Suprapubic skin (tissue), 3 donors: ENCODE results near the gene CCDC27.

ENCODE experiments used
- CTCF ChIP-seq, 2 donors: fragments of 200-600 bp in 1 of 2; fragments of 450-650 bp in 1 of 2; sonication (generic) in 1 of 2; IDR thresholded peaks; one replicate each; pipeline ENCODE4 v1.5.1; 2016 to 2019; ENCODE audit warnings: antibody characterized with exemption in 2 of 2, mild to moderate bottlenecking in 1 of 2, moderate library complexity in 1 of 2
- EP300 ChIP-seq: sonication (generic); formaldehyde crosslinking; IDR thresholded peaks from one replicate; pipeline ENCODE4 v1.6.1; 2017; ENCODE audit warnings: antibody characterized with exemption
- POLR2A ChIP-seq, 2 donors: fragments of 450-650 bp; IDR thresholded peaks; one replicate each; pipeline ENCODE4 v1.6.1; 2017; ENCODE audit warnings: antibody characterized with exemption in 2 of 2, mild to moderate bottlenecking in 2 of 2, moderate library complexity in 2 of 2

GRCh38 chr1:3762873-3763228 is 10.6 kb downstream of the CCDC27 start:
- TF ChIP-seq CTCF (IDR thresholded peaks at IDR 0.05): no peak
- TF ChIP-seq EP300: no peak
- no peak for TF ChIP-seq POLR2A (IDR thresholded peaks at IDR 0.05)
